SW480 (cell line): ENCODE data around the gene STARD13.
"Not testable (repeated sequence)": the region's sequence is repeated elsewhere in the genome, so short reads cannot be mapped to it uniquely, and the experiment has no call there.

ENCODE experiments used
- DNase-seq: peaks from one replicate; pipeline ENCODE4 v3.0.0-alpha.2; 2016; ENCODE audit warnings: low spot score

The STARD13 gene

DNA sequence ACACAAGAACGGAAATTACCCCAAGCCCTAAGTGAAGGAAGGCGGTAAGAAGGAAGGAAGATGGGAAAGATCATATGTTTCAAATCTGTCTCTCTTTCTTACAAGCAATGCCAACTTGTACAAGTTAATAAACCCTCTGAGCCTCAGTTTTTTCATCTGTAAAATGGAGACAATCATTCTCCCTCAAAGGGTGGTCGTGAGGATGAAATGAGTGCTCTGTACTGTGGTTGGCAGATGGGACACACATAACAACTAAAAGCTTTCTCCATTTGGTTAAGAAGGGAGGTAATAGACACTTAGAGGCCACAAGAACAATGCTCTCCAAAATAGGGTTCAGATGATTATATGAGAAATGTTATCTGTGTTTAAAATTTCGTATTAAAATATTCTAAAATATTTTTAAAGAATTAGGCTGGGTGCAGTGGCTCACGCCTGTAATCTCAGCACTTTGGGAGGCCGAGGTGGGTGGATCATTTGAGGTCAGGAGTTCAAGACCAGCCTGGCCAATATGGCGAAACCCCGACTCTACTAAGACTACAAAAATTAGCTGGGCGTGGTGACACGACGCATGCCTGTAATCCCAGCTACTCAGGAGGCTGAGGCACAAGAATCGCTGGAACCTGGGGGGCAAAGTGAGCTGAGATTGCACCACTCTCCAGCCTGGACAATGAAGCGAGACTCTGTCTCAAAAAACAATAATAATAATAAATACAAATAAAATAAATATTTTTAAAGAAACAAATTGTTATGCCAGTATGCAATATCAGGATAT, 89.7 kb downstream of the STARD13 start:
- DNase-seq = no peak

DNA sequence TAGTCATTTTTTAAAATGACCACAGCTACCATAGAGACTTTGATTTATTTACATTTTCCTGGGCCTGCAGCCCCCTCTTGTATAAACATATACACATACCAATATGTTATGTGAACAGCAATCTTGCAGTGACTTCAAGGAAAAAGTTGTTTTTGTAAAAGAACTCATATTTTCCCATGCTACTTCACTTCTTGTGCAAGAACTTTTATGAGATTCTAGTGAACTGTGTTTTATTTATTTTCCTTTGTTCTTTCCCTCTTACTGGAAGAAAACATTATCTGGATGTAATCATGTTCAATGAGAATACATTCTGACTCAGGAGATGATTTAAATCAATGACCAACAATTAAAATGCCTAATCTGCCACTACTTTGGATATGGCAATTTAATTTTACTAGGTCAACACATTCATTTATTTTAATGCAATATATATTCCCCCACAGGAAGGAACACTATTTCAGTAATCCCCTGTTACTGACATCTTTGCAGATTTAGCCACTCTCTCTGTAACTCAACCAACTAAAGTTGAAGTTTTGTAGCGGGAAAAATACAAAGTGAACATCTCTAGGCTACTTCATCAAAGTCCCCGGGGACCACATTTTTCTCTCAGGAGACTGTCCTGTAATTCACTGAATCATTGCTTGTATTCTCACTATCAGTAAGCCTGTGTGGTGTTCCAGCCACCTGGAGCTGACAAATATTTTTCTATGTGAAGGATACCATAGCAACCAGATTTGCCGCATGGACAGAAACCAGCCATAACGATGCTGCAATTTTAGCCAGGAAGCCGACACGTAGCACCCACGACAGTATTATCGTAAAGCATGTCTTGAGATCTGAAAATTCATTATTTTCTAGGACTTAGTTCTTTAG, 90.5 kb downstream of the STARD13 start:
- no peak for DNase-seq

DNA sequence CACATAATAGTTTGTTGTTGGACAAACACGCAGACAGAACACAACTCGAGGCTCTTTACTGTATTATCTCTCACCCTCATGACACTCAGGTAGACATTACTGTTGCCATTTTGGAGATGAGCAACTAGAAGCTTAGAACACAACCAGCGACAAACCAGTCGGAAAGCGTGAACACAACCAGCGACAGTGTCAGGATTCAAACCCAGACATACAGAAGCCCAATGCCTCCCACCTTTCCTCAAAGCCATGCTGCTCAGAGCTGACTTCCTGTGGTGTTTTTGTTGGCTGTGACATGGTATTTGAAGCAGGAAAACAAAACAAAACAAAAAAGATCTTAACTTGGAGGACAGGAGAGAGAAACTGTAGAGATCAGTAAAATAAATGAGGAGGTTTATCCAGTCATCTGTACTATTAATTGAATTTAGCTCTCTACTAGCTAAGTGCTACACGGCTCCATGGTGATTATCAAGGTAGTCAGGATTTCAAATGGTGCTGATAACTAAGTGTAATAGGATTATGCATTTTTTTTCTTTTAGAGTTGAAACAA, 92.1 kb downstream of the STARD13 start:
- no peak for DNase-seq

DNA sequence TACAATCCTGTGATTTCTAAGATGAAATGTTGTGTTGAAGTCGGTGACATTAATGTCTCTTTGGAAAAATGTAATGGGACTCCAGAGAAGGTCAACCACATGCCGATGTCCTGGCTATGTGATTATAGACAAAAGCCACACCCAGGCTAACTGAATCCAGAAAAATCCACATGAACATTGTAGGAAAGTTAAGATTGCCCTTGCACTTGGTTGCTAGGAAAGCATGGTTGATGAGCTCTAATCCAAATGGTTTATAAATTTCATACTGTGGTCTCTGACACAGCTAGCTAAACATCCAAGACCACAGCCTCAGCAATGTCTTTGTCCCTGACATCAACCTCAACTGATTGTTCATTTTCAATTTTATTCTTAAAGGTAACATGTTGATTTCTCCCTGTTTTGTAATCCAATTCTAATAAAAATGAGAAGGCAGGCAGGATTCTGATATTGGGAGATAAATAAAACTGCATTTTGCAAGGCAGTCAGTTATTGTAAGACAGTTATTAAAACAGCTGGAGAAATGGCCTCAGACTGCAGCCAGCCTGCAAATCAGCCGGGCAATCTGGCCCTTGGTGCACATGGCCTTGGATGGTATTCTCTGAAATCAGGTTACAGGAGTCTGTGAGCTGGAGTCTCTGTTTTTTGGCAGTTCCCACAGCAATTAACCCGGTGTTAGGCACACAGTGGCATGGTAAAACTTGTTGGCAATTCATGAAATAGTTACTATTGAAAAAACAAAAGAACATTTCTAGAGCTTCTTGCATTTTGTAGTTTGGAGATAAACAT, 93.9 kb downstream of the STARD13 start:
- DNase-seq = no peak

DNA sequence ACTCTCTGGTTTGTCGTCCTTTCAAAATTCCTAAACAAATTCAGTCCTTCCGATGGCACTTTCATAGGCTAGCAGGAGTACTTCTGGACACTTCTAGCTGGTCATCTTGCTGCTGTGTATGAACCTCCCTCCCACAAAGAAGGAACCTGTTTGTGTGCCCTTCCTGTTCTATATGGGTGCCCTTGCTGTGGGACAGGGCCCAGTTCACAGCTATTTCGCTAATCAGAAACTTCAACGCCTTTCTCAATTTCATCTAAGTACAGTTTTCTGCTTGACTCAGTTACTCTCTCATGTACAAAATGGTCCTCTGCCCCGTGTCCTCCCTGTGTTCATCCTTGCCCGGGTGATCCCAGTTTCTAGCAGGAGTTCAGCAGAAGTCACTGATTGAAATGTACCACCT, 96.1 kb downstream of the STARD13 start:
- no peak for DNase-seq

DNA sequence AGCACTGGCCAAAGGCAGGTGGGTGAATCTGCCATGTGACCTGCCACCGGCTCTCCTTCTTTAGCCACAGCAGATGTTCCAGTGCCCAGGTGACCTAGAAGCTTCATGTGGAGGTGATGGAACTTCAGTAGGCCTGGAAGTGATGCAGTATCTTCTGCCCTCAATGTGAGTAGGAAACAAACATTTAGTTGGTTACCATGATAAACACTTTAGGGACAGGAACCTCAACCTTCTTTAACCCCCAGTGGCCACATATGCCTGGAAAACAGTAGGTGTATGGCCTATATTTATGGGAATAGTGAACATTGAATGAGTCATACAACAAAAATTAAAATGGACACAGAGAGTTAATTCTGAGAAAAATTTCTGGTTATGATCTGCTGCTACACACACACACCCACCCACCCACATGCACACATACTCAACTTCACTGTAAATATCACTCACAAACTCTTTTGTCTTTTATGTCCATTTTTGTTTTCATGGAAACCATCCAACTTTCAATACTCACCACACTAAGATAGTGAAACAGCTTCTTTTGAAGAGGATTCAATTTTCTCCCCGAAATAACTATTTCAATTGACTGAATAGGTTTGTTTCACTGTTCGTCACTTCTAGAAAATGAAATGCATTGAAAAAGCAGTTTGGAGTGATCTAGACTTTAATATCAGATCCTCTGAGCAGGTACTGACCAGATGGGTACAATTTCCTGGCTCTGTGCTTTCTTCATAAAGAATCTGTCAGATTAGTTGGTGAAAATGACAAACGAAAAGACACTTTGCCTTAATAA, 97.3 kb downstream of the STARD13 start:
- no peak for DNase-seq

DNA sequence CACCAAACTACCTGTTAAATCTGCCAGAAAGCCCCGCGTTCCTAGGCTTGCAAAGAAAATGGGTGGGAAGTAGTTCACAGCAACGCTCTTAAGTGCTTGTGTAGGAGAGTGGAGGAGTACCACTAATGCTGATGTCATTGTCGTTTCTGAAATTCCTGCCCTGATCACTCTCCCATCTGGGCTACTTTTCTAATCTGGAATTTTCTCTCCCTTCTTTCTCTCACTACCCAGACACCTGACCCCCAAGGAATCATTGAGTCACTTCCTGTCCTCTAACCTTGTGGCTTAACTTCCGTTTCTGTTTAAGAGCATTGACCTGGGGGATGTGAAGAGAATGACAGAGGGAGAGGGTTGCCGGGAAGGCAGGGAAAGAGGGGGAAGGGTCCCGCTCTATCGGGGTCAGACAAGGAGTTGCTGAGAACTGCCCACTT, 98.7 kb downstream of the STARD13 start:
- DNase-seq = no peak

DNA sequence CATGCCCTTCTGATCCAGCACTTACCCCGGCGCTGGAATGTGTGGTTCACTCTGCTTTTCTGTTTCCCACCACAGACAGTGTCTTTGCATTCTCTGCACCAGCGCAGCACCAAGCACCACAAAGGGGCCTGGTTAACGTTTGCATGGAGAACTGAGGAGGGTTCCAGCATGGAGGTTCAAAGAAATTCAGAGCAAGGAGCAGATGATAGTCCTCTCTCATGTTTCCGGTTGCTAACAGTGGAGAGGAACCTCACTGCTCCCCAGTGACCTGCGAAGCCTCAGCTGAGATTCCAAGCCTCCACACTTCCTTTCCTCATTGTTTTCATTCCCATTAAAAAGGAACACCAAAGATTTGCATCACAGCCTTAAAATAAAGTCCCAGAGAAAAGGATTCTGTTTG, 99.7 kb downstream of the STARD13 start:
- no peak for DNase-seq

DNA sequence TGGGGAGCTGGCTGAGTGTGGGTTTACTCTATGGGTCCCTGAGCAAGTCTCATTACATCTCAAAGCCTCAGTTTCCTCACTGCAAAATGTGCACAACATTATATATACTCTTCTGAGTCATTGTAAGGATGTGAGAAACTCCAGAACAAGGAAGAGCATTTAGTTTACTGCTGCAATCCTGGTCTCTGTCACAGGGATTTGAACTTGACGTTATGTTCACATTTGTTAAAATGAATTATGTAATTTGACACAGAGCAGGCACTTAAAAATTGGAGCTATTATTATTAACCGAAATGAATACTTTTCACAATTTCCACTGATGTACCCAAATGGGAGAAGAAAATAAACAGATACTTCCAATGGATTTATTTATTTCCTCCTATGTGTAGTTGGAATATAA, 101.0 kb downstream of the STARD13 start:
- DNase-seq = no peak

DNA sequence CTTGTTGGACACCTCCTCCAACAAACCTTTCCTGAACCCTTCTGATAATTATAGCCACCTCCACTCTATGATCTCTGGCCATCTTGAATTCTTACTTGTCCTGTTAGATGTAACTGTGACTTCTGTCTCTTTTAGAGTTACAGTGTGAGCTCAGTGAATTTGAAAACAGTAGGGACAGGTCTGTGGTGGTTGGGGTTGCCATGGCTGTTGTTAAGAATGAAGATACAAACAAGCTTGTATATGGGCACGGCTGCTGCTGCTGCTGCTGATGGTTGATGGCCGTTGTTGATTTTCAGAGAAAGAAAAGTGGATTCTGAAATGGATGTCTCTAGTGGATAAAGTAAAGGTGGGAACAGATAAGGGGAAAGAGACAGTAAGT, 101.5 kb downstream of the STARD13 start:
- DNase-seq = no peak

DNA sequence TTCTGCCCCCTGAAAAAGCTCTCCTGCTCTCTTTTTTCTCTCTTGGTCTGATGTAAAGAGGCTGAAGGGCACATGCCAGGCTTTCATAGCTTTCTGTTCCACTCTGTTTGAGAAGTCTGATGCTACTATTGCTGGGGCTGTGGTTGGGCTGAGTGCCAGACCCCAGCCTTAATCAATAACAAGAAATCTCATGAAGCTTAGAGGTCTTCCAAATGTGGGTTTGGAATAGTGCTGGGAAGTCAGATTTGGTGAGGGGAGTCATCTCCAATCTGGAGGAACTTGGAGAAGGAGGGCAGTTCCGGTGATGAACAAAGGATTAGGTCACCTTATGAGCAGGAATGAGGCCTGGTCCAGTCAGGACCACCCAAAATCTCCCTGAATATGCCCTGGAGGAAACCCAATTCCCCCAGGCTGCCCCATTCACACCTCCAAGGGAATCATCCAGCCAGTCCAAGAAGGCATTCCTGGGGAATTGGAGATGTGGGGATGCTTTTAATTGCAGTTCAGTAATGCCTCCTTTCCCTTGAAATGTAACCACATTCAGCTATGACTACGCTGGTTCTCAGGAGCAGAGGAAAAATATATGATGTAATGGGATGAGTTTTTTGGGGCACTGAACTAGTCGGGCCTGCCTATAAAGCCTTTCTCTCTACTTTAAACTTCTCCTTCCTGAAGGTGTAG, 102.0 kb downstream of the STARD13 start:
- DNase-seq = no peak

DNA sequence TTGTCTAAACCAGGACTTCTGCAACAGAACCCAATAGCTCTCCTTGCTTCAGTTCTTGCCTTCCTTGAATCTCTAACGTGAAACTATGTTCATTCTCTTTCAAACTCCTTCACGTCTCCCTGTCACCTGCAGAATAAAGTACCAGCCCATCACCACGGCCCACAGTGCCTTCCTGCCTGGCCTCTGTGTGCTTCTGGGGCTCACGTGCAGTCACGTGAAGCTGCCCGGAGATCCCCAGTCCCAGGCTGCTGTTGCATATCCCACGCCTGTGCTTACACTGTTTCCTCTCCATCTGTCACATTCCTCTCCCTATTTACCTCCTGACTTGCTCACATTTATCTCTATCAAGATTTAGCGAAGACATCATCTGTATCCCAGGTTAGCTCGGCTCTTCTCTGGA, 102.8 kb downstream of the STARD13 start:
- DNase-seq = no peak

DNA sequence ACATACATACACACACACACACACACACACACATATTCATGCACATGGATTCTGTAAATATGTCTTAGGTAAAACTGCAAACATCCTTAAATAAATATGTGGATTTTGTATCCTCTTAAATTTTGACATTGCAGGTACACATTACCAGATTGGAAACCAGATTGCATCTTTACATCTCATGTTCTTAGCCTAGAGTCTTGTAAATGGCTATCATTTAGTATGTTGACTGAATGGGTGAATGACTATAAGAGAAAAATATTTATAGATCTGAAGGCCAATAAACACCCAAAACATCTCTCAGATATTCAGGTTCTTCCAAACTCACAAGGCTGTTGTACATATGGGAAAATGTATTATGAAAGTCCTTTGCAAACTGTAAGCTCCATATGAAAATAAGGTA, 104.3 kb downstream of the STARD13 start:
- no peak for DNase-seq

DNA sequence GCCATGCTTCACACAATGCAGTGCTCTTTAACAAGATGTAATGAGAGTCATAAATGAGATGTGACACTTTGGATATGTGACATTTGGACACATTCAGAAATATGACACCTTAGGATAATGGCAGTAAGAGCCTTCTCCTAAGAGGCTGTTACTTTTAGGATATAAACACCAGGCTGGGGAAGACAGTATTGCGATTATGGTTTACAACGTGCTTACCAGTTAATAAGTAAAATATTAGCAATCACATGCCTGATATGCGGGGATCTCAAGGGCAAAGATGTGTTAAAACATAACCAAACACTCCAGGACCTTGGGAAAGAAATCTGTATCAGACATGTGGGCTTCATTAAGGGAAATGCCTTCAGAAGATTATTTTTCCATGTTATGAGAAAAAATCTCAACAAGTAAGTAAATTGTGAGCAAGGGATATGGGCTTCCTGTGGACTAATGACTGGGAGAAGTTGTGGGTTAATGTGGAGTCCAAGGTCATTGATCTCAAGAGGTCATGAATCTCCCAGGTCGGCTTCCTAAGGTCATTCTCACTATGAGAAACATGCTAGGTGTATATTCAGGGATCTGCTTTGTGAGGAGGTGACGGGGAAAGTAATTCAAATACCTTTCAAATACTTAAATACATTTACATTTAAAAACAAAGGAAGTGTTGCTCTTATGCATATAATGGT, 105.3 kb downstream of the STARD13 start:
- DNase-seq = no peak

DNA sequence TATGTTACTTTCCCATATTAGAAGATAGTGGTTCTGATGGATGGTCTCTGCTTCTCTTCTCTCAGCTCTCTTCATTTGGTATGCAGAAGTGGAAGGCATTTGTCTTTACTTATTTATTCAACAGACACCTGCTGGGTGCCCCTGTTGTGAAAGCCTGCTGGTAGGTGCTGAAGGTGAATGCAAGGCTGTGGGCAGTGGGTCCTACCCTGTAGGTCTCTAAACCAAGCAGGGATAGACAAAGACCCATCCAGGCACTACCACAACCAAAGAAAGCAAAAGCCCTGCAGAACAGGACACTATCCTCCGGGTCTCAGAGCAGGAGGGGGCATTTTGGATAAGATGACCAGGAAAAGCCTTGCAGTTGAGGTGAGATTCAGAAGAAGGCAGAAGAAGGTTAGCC, 106.1 kb downstream of the STARD13 start:
- DNase-seq = no peak

DNA sequence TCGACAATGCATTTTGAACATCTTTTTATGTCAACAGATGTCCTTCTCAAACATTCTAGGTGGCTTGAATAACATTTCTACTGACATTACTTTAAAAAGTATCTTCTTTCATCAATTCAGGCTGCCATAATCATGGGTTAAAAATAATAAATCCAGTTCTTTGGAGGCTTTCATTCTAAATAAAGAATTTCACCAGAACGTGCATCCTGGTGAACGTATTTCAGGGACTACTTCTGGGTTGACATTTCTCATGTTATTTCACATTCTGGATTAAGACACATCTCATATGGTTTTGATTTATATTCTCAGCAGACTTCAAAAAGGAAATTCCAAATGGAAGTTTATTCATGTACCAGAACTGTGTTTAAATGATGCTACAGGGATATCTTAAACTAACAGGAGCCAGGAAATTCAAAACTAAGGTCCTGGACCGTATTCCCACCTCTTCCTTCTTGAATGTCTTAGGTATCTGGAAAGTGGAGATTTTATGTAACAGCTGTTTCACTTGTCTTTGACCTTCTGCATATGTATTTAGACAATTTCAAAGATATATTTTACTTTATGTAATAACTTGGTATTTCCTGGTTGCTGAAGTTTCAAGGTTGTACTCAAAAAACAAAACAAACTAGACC, 107.2 kb downstream of the STARD13 start:
- no peak for DNase-seq

DNA sequence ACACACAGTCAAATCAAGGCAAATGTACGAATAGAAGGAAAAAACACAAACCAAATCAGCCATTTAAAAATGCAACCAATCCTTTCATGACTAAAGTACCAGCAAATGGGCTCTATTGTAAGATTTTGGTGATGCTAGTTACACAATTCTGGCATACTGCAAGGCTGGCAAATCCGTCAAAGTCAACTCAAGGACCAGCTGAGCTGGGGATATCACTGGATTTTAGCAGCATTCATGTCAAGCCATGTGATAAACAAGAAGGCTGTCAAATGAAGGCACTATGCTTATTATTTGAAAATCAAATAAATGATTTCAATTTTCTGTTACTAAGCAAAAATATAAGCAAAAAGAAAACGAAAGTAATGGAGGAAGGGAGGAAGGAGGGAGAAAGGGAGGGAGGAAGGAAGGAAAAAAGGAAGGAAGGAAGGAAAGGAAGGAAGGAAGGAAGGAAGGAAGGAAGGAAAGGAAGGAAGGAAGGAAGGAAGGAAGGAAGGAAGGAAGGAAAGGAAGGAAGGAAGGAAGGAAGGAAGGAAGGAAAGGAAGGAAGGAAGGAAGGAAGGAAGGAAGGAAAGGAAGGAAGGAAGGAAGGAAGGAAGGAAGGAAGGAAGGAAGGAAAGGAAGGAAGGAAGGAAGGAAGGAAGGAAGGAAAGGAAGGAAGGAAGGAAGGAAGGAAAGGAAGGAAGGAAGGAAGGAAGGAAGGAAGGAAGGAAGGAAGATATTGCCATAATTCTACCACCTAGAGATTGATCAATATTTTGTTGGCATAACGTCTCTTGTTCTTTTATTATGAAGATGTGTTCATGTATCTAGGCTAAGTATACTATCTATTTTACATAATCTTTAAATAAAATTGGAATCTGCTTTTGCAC, 108.0 kb downstream of the STARD13 start:
- DNase-seq = not testable (repeated sequence)

DNA sequence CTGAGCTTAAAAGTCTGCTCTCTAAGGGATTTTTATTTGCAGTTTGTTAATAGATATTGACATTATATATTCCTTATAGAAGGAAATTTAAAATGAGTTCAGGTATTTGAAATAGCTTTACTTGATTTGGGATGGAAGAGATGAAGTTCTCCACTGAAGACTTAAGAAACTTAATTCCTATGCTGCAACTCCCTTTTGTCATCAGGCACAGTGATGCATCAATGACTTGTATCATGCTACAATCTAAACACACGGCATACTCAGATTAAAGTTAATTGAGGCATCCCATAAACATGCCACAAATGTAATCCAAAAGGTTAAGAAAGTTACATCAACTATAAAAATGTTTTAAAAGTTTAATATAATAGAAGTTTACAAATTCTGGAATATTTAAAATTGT, 109.0 kb downstream of the STARD13 start:
- no peak for DNase-seq

DNA sequence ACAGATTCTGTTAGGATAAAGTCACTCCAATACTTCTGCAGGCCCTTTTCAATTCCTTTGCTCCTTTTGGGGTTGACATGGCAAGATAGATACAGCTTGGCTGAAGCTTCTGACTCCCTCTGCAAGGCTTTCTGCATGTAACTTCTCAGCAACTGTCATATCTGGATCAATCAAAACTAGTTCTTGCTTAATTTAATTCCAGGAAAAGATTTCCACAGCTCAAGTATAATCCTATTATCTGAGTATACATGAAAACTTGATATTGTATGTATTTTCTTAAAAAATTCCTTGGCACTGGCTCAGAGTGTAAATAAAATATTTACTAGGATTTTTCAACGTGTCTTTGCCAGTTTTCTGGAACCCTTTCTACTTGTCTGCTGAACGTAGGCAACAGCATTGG, 109.6 kb downstream of the STARD13 start:
- no peak for DNase-seq
